Activated naive CD4-positive, alpha-beta T cell treated with anti-CD3 and anti-CD28 coated beads for 36 hours (primary cell): ENCODE data around the gene SPINK4. TPM values are rescaled to one million over a fixed set of nuclear protein-coding genes. Genes with fewer than 3 reads are reported as not detected.
A peak's percentile ranks its signal among the peaks of the same experiment; 100 is the strongest.

ENCODE experiments used
- CTCF ChIA-PET: fragments of 350-600 bp; sonication (Branson Sonifier 250); formaldehyde crosslinking; loops from one replicate; lab custom pipeline; 2021; ENCODE audit warnings: antibody characterized with exemption; lab: Charles Lee
- DNase-seq: peaks from one replicate; pipeline ENCODE4 v3.0.0-alpha.2; 2020
- H3K27ac Mint-ChIP-seq: one replicate; pipeline ENCODE4 v1.8.0; 2021; ENCODE audit warnings: mild to moderate bottlenecking, mixed read lengths
- H3K27me3 Mint-ChIP-seq: one replicate; pipeline ENCODE4 v1.8.0; 2021; ENCODE audit warnings: low read depth, mixed read lengths
- H3K36me3 Mint-ChIP-seq: one replicate; pipeline ENCODE4 v1.8.0; 2021; ENCODE audit warnings: low read depth, mixed read lengths
- H3K4me1 Mint-ChIP-seq: one replicate; pipeline ENCODE4 v1.8.0; 2021; ENCODE audit warnings: low read depth, mixed read lengths
- H3K4me3 Mint-ChIP-seq: one replicate; pipeline ENCODE4 v1.8.0; 2021; ENCODE audit warnings: mild to moderate bottlenecking, moderate library complexity, mixed read lengths
- H3K9me3 Mint-ChIP-seq: one replicate; pipeline ENCODE4 v1.8.0; 2021; ENCODE audit warnings: mixed read lengths
- intact Hi-C: fragments of 100-400 bp; cut with micrococcal nuclease; formaldehyde crosslinking; loops from one replicate; pipeline ENCODE4 v1.15.1; 2023
- total RNA-seq, 2 experiments: library from RNA; stranded (reverse); gene quantifications; one replicate each; pipeline ENCODE4 v1.2.3, GENCODE V29; 2021

Gene SPINK4
- total RNA-seq, 2 experiments from 2014 or later: not detected

DNA sequence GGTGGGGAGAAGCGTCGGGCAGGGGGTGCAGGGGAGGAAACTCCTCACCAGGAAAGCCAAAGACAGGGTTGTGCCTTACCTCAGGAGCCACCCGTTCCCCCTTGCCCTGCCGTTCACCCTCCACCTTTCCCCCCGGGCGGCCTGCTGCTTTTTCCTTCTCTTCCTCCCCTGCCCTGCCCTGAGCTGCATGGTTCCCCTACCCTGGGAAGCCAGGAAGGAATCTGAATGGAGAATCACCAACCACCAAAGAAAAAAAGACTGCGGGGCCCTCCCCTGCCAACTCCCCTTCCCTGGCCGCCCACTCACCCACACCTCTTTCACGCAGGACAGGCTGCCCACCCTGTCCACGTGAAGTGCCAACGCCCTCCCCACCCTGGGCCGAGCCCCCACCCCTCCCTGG lies 49.5 kb downstream of the SPINK4 start:
- Mint-ChIP-seq H3K9me3 (no peaks in the 10 kb centered on the region), H3K27ac (peak overlapping the region; percentile 99), H3K36me3 (peaks cover 22% of the 10 kb centered on the region), H3K4me3 (peak overlapping the region; percentile 87), H3K4me1 (peaks cover 46% of the 10 kb centered on the region), H3K27me3 (no peaks in the 10 kb centered on the region)
- intact Hi-C loops: loop anchor here (5.0 kb wide), 1 partner anchor 433 kb away; no protein-coding TSS in a partner anchor
- DNase-seq: peak; percentile 45
- CTCF ChIA-PET: interaction anchor here (0.7 to 1.6 kb wide), 6 partner anchors 21 to 86 kb away, joined by 3 to 6 read pairs (median 4); no protein-coding TSS in a partner anchor

DNA sequence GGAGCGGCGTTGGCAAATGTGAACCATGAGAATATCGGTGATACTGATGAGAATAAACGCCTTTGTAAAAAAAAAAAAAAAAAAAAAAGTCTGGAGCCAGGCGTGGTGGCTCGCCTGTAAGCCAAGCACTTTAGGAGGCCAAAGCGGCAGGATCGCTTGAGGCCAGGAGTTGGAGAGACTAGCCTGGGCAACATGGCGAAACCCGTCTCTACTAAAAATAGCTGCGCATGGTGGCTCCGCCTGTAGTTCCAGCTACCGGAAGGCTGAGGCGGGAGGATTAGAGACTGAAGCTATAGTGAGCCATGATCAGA lies 49.9 kb downstream of the SPINK4 start:
- Mint-ChIP-seq H3K9me3 (no peaks in the 10 kb centered on the region), H3K36me3 (peaks cover 26% of the 10 kb centered on the region), H3K27me3 (no peaks in the 10 kb centered on the region), H3K4me3 (peak overlapping the region; percentile 87), H3K4me1 (peaks cover 50% of the 10 kb centered on the region), H3K27ac (peak overlapping the region; percentile 99)
- DNase-seq: no peak
- intact Hi-C loops: loop anchor here (1.0 to 5.0 kb wide), 15 partner anchors 16 to 889 kb away; partner anchors contain the start of genes APTX, B4GALT1, BAG1 and DNAJA1
- CTCF ChIA-PET: interaction anchor here (0.7 to 1.6 kb wide), 6 partner anchors 20 to 85 kb away, joined by 3 to 6 read pairs (median 4); no protein-coding TSS in a partner anchor

GRCh38 chr9:33290247-33291030 lies 50.5 kb downstream of the SPINK4 start, which contains the start of gene NFX1:
Gene NFX1 (plus strand): TSS chr9:33290516. CDS start chr9:33290573, 57 bp downstream.
- H3K4me1 Mint-ChIP-seq: peaks cover 55% of the 10 kb centered on the region
- CTCF ChIA-PET: interaction anchor here (0.7 to 1.6 kb wide), 6 partner anchors 20 to 85 kb away, joined by 3 to 6 read pairs (median 4); no protein-coding TSS in a partner anchor
- intact Hi-C loops: loop anchor here (1.0 to 2.0 kb wide), 14 partner anchors 16 to 888 kb away; partner anchors contain the start of genes APTX, B4GALT1, BAG1 and DNAJA1
- H3K27ac Mint-ChIP-seq: peak within 1 kb of the TSS; percentile 99
- peak; percentile 99 for DNase-seq
- peaks cover 28% of the 10 kb centered on the region for H3K36me3 Mint-ChIP-seq
- peak within 1 kb of the TSS; percentile 87 for H3K4me3 Mint-ChIP-seq
- no peaks in the 10 kb centered on the region for H3K27me3 Mint-ChIP-seq
- no peaks in the 10 kb centered on the region for H3K9me3 Mint-ChIP-seq

- Mint-ChIP-seq H3K9me3 (no peaks in the 10 kb centered on the region), H3K27me3 (no peaks in the 10 kb centered on the region), H3K27ac (peak overlapping the region; percentile 99), H3K36me3 (peaks cover 32% of the 10 kb centered on the region), H3K4me1 (peaks cover 59% of the 10 kb centered on the region), H3K4me3 (peak overlapping the region; percentile 87)
- no peak for DNase-seq
- CTCF ChIA-PET: interaction anchor here (1.6 kb wide), 1 partner anchor 84 kb away, joined by 6 read pairs; no protein-coding TSS in a partner anchor
- intact Hi-C loops: loop anchor here (2.0 kb wide), 2 partner anchors 132 to 888 kb away; partner anchors contain the start of gene UBAP1
Measured at GRCh38 chr9:33291031-33291397, 51.0 kb downstream of the SPINK4 start.

- CTCF ChIA-PET: interaction anchor here (1.3 kb wide), 1 partner anchor 11 kb away, joined by 5 read pairs; no protein-coding TSS in a partner anchor
- intact Hi-C loops: loop anchor here (2.0 kb wide), 2 partner anchors 133 to 887 kb away; partner anchors contain the start of gene UBAP1
- peak overlapping the region; percentile 99 for H3K27ac Mint-ChIP-seq
- H3K4me3 Mint-ChIP-seq: peak overlapping the region; percentile 87
- peaks cover 39% of the 10 kb centered on the region for H3K36me3 Mint-ChIP-seq
- H3K27me3 Mint-ChIP-seq: no peaks in the 10 kb centered on the region
- H3K4me1 Mint-ChIP-seq: peaks cover 67% of the 10 kb centered on the region
- no peak for DNase-seq
- no peaks in the 10 kb centered on the region for H3K9me3 Mint-ChIP-seq
Measured at GRCh38 chr9:33291901-33292300, 51.9 kb downstream of the SPINK4 start.

GRCh38 chr9:33293782-33294181 lies 53.8 kb downstream of the SPINK4 start:
- H3K27ac Mint-ChIP-seq: peak overlapping the region; percentile 51
- H3K4me1 Mint-ChIP-seq: peaks cover 77% of the 10 kb centered on the region
- peaks cover 56% of the 10 kb centered on the region for H3K36me3 Mint-ChIP-seq
- no peaks in the 10 kb centered on the region for H3K9me3 Mint-ChIP-seq
- H3K4me3 Mint-ChIP-seq: no peak overlapping the region
- intact Hi-C loops: no loop called here
- no peaks in the 10 kb centered on the region for H3K27me3 Mint-ChIP-seq
- no peak for DNase-seq
- CTCF ChIA-PET: no interaction called here

DNA sequence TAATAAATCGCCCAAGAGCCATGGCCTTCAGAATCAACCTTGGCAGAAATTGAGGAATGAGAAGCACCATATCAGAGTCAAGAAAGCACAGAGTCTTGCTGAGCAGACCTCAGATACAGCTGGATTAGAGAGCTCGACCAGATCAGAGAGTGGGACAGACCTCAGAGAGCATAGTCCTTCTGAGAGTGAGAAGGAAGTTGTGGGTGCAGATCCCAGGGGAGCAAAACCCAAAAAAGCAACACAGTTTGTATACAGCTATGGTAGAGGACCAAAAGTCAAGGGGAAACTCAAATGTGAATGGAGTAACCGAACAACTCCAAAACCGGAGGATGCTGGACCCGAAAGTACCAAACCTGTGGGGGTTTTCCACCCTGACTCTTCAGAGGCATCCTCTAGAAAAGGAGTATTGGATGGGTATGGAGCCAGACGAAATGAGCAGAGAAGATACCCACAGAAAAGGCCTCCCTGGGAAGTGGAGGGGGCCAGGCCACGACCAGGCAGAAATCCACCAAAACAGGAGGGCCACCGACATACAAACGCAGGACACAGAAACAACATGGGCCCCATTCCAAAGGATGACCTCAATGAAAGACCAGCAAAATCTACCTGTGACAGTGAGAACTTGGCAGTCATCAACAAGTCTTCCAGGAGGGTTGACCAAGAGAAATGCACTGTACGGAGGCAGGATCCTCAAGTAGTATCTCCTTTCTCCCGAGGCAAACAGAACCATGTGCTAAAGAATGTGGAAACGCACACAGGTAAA lies 54.9 kb downstream of the SPINK4 start:
- H3K4me1 Mint-ChIP-seq: peaks cover 85% of the 10 kb centered on the region
- peak overlapping the region; percentile 77 for H3K27ac Mint-ChIP-seq
- H3K9me3 Mint-ChIP-seq: no peaks in the 10 kb centered on the region
- peak overlapping the region; percentile 33 for H3K4me3 Mint-ChIP-seq
- H3K36me3 Mint-ChIP-seq: peaks cover 64% of the 10 kb centered on the region
- CTCF ChIA-PET: no interaction called here
- DNase-seq: peak; percentile 18
- H3K27me3 Mint-ChIP-seq: no peaks in the 10 kb centered on the region
- intact Hi-C loops: no loop called here

DNA sequence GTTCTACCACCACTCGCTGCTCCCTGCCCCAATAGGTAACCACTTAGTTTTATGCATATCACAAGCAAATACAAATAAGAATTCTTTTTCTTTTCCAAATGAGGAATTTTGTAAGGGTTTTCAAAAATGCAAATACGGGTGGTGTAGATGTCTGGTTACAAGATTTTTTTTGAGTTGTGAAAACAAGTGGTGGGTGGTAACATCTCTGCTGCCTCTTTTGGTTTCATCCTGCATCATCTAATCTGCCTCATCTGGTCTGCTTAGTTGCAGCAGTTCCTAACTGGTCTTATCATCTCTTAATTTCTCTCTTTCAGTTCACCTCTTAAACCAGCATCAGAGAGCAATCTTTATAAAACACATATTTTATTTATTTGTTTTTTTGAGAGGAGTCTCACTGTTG lies 55.6 kb downstream of the SPINK4 start:
- no peaks in the 10 kb centered on the region for H3K9me3 Mint-ChIP-seq
- peaks cover 87% of the 10 kb centered on the region for H3K4me1 Mint-ChIP-seq
- intact Hi-C loops: no loop called here
- CTCF ChIA-PET: interaction anchor here (1.5 to 1.6 kb wide), 2 partner anchors 11 to 22 kb away, joined by 4 to 5 read pairs; no protein-coding TSS in a partner anchor
- H3K27me3 Mint-ChIP-seq: no peaks in the 10 kb centered on the region
- peaks cover 66% of the 10 kb centered on the region for H3K36me3 Mint-ChIP-seq
- H3K27ac Mint-ChIP-seq: peak overlapping the region; percentile 77
- DNase-seq: peak; percentile 44
- peak overlapping the region; percentile 38 for H3K4me3 Mint-ChIP-seq

DNA sequence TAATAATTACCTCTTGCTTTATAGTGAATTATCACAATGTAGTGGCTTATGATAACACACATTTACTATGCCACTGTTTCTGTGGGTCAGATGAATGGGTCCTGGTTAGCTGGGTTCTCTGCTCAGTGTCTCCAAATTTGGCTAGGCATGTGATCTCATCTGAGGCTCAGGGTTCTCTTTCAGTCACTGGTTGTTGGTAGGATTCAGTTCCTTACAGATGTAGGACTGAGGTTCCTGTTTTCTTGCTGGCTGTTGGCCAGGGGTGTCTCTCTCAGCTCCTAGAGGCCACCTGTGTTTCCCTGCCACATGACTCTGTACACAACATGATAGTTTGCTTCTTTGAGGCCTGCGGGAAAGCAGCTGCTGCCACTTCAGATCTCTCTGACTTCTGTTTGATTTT lies 57.5 kb downstream of the SPINK4 start:
- peak; percentile 60 for DNase-seq
- H3K4me1 Mint-ChIP-seq: peaks cover 77% of the 10 kb centered on the region

More for the DNA sequence above, 57.5 kb downstream of the SPINK4 start:
- H3K36me3 Mint-ChIP-seq: peaks cover 61% of the 10 kb centered on the region
- H3K27me3 Mint-ChIP-seq: no peaks in the 10 kb centered on the region
- CTCF ChIA-PET: interaction anchor here (0.9 to 3.5 kb wide), 5 partner anchors 9 to 78 kb away, joined by 3 to 13 read pairs (median 4); no protein-coding TSS in a partner anchor
- intact Hi-C loops: no loop called here
- H3K9me3 Mint-ChIP-seq: no peaks in the 10 kb centered on the region
- peak overlapping the region; percentile 77 for H3K27ac Mint-ChIP-seq
- H3K4me3 Mint-ChIP-seq: peak overlapping the region; percentile 23

Other genes with a start within 250 kb of the SPINK4 start
- 10 to 100 TPM; 41.8 to 42.0 TPM for gene APTX, start 238.5 kb upstream of the SPINK4 start, total RNA-seq
- gene DNAJA1, start 214.9 kb upstream of the SPINK4 start, total RNA-seq: 100 to 1,000 TPM; 110 to 120 TPM
- 10 to 100 TPM; 23.7 to 23.9 TPM for gene SMU1, start 163.5 kb upstream of the SPINK4 start, total RNA-seq
- 10 to 100 TPM; 42.8 to 44.1 TPM for gene B4GALT1, start 72.8 kb upstream of the SPINK4 start, total RNA-seq
- 10 to 100 TPM; 38.1 to 40.5 TPM for gene BAG1, start 24.5 kb downstream of the SPINK4 start, total RNA-seq
- 100 to 1,000 TPM; 151 to 162 TPM for gene CHMP5, start 24.9 kb downstream of the SPINK4 start, total RNA-seq
- 10 to 100 TPM; 32.4 to 32.6 TPM for gene NFX1, start 50.3 kb downstream of the SPINK4 start, total RNA-seq
- gene AQP7, start 162.4 kb downstream of the SPINK4 start, total RNA-seq: not detected
- gene AQP3, start 207.4 kb downstream of the SPINK4 start, total RNA-seq: 1 to 10 TPM; 7.2 to 8.1 TPM
- gene NOL6, start 233.8 kb downstream of the SPINK4 start, total RNA-seq: 10 to 100 TPM; 38.2 to 38.6 TPM